ENCODE results near the gene SEMA3D.

Gene SEMA3D

DNA sequence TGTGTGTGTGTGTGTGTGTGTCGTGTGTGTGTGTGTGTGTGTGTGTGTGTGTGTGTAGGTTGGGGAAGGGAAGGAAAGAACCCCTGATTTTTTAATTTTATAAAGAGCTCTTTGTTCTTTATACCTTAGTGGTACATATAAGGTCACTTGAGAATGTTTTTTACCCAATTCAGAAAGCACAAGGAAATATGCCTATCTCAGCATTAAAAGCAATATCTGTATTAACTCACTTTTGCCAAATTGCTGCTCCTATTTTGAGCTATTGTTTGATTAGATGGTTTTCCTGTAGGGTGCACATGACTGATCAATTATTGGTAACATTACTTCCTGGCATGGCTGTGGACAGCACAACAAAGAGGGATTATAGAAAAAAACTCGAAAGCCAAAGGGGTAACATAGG, 60.5 kb downstream of the SEMA3D start:
- FAIRE-seq (no peak), DNase-seq (ENCODE audit: insufficient read length, low spot score) (no peak)
- no peak for TF ChIP-seq POLR2A (IDR thresholded peaks at IDR 0.05; ENCODE audit: low read depth, low read length)

DNA sequence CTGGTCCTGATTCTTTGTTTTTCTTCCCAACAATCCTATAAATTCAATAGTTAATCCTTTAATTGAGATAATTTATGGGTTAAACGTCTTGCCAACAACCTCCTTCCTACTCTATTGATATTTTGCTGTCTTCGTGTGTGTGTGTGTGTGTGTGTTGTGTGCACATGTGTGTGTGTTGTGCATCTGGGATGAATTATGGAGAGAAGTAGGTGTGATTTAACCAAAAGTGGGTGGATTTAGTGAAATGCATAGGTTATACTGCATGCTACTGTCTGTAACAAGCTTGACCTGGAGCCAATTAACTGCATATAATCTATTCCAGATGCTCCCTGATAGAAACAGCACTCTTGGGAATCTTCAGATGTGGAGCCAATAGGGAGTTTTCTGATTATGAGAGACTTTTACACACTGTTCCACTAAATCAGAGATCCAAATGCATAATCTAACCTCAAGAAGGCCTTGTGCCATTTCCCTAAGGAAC, 61.2 kb downstream of the SEMA3D start:
- TF ChIP-seq POLR2A (IDR thresholded peaks at IDR 0.05; ENCODE audit: low read depth, low read length), result no peak
- no peak for DNase-seq (ENCODE audit: insufficient read length, low spot score)
- no peak for FAIRE-seq

DNA sequence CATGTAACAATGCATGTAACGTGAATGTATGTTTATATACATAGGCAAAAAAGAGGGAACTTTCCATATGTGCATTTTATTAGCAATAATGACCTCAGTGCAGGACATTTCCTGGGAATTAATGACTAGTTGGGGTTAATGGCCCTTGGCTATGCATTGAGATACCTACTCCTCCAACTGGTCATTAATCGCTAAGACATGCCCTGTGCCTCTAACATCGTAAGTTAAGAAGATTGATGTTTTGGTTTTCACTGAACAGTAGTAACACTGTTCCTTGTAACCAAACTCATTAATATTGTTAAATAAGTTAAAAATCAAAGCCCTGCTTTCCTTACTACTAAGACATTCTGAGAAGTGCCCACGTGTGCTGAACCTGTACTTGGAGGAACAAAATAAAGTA, 61.7 kb downstream of the SEMA3D start:
- no peak for DNase-seq (ENCODE audit: insufficient read length, low spot score)
- FAIRE-seq, result no peak
- no peak for TF ChIP-seq POLR2A (IDR thresholded peaks at IDR 0.05; ENCODE audit: low read depth, low read length)

DNA sequence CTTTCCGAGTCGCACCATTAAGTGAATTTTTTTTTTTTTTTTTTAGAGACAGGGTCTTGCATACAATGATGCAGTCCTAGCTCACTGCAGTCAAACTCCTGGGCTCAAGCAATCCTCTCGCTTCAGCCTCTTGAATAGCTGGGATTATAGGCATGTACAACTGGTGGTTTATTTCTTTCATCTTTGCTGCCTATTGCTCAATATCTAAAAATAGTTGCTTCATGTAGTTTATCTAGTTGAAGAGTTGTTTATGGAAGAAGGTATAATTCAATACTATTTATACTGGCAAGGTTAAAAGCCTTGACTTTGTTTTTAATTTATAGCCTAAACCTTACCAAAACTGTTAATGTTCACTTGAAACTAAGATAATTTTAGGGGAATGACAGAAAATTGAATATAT, 66.9 kb downstream of the SEMA3D start:
- no peak for DNase-seq (ENCODE audit: insufficient read length, low spot score)
- no peak for TF ChIP-seq POLR2A (IDR thresholded peaks at IDR 0.05; ENCODE audit: low read depth, low read length)
- FAIRE-seq, result no peak

DNA sequence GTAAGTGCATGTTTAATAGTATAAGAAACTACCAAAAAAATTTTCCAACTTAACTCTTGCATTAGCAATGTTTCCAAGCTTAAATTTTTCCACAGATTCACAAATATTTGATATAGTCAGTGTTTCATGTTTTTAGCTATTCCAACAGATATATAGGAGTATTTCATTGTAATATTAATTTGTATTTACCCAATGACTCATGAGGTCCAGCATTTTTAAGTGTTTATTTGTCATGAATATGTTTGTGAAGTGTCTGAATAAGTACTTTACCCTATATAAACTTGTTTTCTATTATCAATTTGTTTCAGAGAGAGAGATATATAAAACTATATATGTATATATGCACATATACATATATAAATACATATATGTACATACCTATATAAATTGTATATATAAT, 71.0 kb downstream of the SEMA3D start:
- FAIRE-seq (no peak), DNase-seq (ENCODE audit: insufficient read length, low spot score) (no peak)
- no peak for TF ChIP-seq POLR2A (IDR thresholded peaks at IDR 0.05; ENCODE audit: low read depth, low read length)

DNA sequence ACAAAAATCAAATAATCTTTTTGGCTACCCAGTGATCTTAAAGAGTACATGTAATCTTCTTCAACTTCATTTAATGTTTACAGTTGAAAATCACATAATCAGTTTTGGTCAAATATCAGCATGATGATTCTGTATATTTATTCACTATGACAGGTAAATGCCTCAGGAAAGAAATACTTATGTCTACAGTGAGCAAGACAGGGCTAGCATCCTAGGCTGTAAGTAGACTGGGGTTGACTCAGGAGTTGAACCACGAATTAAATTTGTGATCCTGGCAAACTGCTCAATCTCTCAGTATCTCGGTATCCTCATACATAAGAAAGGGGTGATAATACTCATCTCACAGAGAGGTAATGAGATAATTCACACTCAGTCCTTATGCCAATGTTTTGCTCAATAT, 71.8 kb downstream of the SEMA3D start:
- no peak for TF ChIP-seq POLR2A (IDR thresholded peaks at IDR 0.05; ENCODE audit: low read depth, low read length)
- FAIRE-seq (no peak), DNase-seq (ENCODE audit: insufficient read length, low spot score) (no peak)

DNA sequence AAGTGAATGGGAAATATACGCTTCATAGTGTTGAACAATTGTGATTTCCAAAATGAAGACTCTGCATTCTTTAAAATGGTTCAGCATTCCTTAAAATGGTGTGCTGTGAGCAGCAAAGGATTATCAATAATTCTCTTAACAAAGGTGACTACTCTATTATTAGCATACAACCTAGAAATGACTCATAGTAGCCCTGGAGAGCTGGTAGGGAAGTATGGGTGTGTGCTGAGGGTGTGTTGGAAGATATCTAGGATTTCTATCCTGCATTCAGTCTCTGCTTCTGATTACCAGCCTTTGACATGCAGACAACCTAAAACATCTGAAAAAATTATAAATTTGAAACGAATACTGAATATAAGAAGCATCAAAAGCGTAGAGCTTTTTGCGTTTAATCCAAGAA, 72.5 kb downstream of the SEMA3D start:
- DNase-seq (ENCODE audit: insufficient read length, low spot score) (no peak), FAIRE-seq (no peak)
- TF ChIP-seq POLR2A (IDR thresholded peaks at IDR 0.05; ENCODE audit: low read depth, low read length), result no peak

DNA sequence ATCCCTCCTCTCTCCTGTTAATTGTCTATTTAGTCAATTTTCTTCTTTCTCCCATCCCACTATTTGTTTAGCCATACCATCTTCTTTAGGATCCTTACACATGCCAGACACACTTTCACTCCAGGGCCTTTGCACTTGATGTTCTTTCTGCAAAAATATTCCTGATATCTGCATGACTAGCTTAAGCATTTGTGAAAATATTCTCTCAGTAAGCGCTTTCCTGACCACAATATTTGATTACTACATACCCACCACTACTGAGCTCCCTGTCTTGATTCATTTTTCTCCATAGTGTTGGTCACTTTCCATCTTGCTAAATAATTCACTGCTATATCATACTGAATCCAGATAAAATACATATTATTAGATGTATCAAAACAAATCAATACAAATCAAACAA, 75.1 kb downstream of the SEMA3D start:
- DNase-seq (ENCODE audit: insufficient read length, low spot score) (no peak), FAIRE-seq (no peak)
- TF ChIP-seq POLR2A (IDR thresholded peaks at IDR 0.05; ENCODE audit: low read depth, low read length), result no peak

DNA sequence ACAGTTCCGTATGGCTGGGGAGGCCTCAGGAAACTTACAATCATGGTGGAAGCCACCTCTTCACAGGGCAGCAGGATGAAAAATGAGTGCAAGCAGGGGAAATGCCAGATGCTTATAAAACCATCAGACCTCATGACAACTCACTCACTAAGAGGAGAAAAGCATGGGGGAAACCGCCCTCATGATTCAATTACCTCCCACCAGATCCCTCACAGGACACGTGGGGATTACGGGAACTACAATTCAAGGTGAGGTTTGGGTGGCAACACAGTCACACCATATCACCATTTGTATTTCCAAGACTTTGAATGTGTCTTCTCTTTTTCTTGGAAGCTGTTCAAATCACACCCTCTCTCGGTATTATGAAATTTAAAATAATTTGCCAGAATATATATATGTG, 80.1 kb downstream of the SEMA3D start:
- FAIRE-seq (no peak), DNase-seq (ENCODE audit: insufficient read length, low spot score) (no peak)
- no peak for TF ChIP-seq POLR2A (IDR thresholded peaks at IDR 0.05; ENCODE audit: low read depth, low read length)

DNA sequence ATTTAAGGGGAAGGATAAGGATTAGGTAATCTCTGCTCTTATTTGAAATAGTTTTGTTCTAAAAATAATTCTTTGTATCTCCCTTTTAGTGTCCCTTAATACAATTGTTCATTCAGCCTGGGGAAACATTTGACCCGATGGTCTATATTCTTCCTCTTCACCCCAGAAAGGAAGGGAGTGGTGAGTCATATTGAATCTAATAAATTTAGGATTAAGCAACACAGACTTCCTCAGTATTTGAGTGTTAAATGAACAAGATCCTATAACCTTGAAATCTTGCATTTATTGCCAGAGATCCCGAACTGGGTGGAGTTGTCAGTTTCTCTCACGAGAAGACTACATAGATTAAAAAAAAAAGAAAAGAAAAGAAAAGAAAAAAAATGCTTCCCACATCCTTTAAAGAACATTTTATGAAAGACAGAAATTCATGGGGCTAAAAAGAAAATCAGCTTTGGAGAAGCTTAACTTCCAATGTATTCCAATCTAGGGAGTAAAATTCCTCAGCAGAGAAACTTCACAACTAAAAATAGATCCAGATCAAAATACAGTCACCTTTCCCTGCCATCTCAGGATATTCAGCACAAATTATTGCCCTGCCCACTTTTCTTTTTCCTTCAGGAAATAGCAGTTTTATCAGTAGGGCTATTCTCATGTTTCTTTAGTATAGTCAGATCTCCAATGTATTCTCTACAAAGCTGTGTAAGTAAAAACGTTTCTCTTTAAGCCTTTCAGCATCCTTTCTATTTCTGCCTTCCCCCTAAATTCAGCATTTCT, 82.2 kb downstream of the SEMA3D start:
- DNase-seq (ENCODE audit: insufficient read length, low spot score) (no peak), FAIRE-seq (no peak)
- no peak for TF ChIP-seq POLR2A (IDR thresholded peaks at IDR 0.05; ENCODE audit: low read depth, low read length)

DNA sequence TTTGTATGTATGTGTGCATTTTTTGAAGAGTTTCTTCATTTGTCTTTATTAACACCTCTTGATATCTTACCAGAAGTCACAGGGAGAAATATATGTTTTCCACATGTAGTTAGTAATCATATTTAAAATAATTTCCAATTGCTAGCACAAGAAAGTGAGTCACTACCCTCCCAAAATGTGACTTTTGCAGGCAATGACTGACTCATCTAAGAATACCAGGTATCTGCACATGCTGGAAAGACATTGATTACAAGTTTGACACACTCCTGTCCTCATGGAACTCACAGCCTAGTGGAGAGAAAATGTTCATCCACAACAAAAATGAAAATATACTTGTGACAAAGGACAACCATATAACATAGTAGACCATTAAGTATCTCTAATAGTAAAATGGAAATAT, 82.9 kb downstream of the SEMA3D start:
- no peak for TF ChIP-seq POLR2A (IDR thresholded peaks at IDR 0.05; ENCODE audit: low read depth, low read length)
- DNase-seq (ENCODE audit: insufficient read length, low spot score), result peak; percentile 1
- FAIRE-seq, result no peak

DNA sequence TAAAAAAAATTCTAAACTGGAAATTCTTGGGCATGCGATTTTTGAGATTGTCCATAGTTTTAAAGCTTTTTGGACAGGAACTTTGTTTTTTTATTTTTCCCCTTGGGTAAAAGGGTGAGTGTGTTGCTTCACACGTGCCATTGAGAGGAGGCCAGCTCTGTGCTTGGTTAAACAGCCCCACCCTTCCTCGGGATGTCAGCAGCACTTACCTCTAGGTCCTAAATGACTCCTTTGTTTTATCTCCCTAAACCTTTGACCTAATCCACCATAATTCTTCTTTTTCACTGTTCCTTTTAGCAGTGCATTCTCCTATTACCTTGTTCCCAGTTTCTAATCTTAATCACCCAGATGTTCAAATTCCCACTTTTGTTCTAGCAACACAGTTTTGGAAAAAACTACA, 83.5 kb downstream of the SEMA3D start:
- peak; percentile 72 for FAIRE-seq
- no peak for DNase-seq (ENCODE audit: insufficient read length, low spot score)
- no peak for TF ChIP-seq POLR2A (IDR thresholded peaks at IDR 0.05; ENCODE audit: low read depth, low read length)

DNA sequence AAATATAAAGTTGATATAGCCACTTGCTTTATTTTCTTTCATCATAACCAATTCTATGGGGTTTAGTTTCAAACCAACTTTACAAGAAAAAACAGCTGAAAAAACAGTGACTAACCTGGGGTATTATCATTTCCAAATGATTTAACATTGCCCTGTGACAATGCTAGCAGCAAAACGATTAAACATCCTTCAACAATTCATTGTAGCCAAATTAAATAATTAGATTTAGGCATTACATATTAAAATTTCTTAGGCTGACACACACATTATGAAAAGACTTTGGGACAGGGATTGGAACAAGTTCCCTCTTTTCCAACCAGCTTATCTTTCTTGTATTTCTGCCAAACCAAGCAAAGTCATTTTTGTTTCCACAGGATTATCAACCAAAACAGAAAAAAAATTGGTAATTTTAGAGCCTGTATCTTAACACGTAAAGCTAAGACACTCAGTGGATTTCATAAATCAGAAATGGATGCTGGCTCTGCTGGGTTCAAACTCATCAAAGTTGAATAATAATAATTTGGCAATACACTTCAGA, 84.0 kb downstream of the SEMA3D start:
- no peak for TF ChIP-seq POLR2A (IDR thresholded peaks at IDR 0.05; ENCODE audit: low read depth, low read length)
- DNase-seq (ENCODE audit: insufficient read length, low spot score) (no peak), FAIRE-seq (no peak)

DNA sequence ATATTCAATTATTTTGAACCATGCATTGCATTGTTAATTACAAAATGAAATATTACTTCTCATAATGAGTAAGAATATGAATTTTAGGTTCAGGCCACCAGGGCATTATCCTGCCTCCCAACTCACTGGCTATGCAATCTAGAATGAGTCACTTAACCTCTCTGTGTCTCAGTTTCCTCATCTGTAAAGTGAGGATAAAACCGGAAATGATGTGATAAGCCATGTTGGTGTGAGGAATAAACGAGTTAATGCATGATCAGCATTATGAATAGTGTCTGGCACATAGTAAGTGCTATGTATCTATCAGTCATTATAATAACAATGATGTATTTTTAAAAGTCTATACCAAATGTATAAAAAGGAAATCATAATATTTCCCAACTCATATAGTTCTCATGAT, 85.5 kb downstream of the SEMA3D start:
- no peak for TF ChIP-seq POLR2A (IDR thresholded peaks at IDR 0.05; ENCODE audit: low read depth, low read length)
- FAIRE-seq (no peak), DNase-seq (ENCODE audit: insufficient read length, low spot score) (no peak)

DNA sequence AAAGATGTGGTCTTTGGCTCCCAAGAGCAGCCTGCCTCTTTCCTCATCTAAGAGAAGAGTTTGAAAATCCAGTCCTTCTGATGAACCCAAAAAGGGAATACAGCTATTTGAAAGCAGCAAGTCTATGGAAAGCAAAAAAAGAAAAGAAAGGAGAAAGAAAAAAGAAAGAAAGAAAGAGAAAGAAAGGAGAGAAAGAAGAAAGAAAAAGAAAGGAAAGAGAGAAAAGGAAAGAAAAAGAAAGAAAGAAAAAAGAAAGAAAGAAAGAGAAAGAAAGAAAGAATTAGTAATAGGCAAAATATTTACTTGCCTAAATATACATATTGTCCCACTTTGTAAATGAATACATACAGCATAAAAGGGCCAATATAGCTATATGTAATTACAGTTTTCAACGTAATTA, 89.0 kb downstream of the SEMA3D start:
- DNase-seq (ENCODE audit: insufficient read length, low spot score), result no peak
- no peak for FAIRE-seq
- no peak for TF ChIP-seq POLR2A (IDR thresholded peaks at IDR 0.05; ENCODE audit: low read depth, low read length)

Measured in H54 (cell line).